Right lobe of liver (tissue), 4 donors: ENCODE data around the gene TRPC4AP.

Source experiments
- CTCF ChIP-seq, 4 donors: fragments of 200-600 bp in 3 of 4; fragments of 450-650 bp in 1 of 4; IDR thresholded peaks; one replicate each; pipeline versions ENCODE4 v1.5.1 to v1.8.0; 2016 to 2022; ENCODE audit warnings: antibody characterized with exemption in 4 of 4, mild to moderate bottlenecking in 2 of 4
- POLR2A ChIP-seq: fragments of 450-650 bp; IDR thresholded peaks from one replicate; pipeline ENCODE4 v1.6.1; 2017; ENCODE audit warnings: antibody characterized with exemption, mild to moderate bottlenecking
- donor health status: DM: no; HTN: no; CAD: no.
- donor health status: DM: no; HTN: no; CAD: no.
- donor health status: DM: no; HTN: yes; CAD: no.

DNA sequence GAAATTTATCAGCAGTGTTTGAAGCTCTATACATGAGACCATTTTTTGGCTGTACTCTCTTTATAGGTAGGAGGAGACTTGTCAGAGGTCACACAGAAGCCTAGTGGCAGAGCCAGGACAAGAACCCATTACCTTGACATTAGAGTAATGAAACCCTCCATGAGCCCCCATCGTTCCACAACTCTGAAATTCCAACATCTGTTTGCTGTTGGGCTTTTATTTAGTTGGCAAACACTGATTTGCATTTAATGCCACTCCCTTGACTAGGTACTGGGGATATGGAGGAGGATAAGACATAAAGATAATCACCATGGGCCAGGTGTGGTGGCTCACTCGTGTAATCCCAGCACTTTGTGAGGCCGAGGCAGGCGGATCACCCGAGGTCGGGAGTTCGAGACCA is 138.6 kb downstream of the TRPC4AP start:
- TF ChIP-seq CTCF (IDR thresholded peaks at IDR 0.05): no peak
- no peak for TF ChIP-seq POLR2A
